Globus pallidus (tissue), 1 donor: ENCODE measurements around the gene LCORL.
A peak's percentile ranks its signal among the peaks of the same experiment; 100 is the strongest.
"Not testable (repeated sequence)": the region's sequence is repeated elsewhere in the genome, so short reads cannot be mapped to it uniquely, and the experiment has no call there.

Experiments used
- DNase-seq: peaks from one replicate; pipeline ENCODE4 v3.0.0-alpha.2; 2015; ENCODE audit warnings: low spot score

LCORL gene

DNA sequence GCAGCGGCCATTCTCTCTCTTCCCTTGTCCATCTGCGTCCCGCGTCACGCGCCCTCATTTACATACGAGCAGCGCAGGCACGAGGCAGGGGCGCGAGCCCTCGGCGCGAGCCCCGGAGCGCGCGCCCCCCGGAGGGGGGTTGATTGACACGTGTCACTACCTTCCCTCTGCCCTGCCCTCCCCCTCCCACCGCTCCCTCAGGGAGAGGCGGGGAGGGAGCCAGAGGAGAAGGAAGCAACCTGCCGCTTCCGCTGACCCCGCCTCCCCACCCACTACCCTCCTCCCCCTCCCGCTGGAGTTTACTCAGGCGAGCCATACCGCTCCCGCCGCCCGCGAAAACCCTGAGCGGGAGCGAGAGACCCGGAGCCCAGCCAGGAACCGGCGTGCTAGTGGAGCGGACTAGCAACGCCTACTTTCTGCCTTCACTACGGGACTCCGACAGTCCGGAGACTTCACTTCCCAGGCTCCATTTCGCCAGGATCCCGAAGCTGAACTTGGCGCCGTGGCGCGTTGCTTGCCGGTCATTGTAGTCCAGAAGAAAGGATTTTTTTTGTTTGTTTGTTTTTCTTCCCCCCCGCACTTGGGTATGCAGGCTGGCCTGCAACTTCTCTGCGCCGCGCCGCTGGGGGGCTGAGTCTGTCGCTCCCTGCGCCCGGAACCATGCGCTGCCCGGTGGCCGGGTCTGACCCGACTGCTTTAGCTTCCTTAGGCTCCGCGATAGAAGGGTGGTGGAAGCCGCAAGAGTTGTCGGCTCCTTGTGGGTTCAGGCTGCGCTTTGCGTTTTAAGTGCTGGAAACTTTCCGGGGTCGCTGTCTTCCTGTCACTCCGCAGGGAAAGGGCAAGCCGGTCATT, at the start of gene LCORL:
Gene LCORL, minus strand, starts transcription at position 36 of the 852 bp plus-strand sequence. Its CDS starts 4 bp downstream, at position 32.
- DNase-seq, result peak; percentile 96

DNA sequence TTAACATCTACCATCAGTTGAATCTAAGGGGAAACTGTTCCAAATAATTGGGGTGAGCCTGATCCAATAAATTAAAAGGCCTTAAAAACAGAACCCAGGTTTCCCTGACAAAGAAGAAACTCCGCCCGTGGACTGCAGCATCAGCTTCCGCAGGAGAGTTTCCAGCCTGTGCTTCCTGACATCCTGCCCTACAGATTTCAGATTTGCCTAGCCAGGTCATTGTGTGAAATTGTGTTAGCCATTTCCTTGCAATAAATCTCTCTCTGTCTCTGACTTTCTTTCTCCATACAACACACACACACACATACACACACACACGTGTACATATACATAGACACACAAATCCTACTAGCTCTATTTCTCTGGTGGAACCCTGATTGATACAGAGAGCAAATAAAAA, 48.3 kb upstream of the LCORL start:
- DNase-seq, result no peak

GRCh38 chr4:18067031-18067430, 45.5 kb upstream of the LCORL start:
- no peak for DNase-seq

GRCh38 chr4:18063079-18063478, 41.5 kb upstream of the LCORL start:
- no peak for DNase-seq

GRCh38 chr4:18057821-18058533, 36.4 kb upstream of the LCORL start:
- DNase-seq, result no peak

GRCh38 chr4:18056030-18056429, 34.5 kb upstream of the LCORL start:
- no peak for DNase-seq

DNA sequence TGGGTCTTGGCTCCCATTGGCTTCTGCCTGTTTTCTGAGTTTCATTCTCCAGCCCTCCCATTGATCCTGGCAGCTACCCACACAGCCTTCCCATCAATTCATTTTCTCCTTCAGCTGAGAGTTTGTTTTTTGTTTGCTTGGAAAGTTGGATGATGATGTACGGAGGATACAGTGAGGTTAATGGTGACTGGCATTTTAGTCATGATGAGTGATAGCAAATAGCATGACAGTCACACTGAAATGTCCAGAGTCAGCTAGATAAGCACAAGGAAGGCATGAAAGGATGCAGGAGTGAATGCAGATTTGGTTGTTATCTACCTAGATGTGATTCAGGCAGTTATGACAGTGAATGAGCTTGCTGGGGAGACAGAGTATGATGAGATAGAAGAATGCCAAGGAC, 30.6 kb upstream of the LCORL start:
- DNase-seq, result no peak

GRCh38 chr4:18051281-18051680, 29.7 kb upstream of the LCORL start:
- DNase-seq, result no peak

GRCh38 chr4:18050448-18050847, 28.9 kb upstream of the LCORL start:
- DNase-seq, result no peak

- no peak for DNase-seq
Observed at GRCh38 chr4:18049446-18049845, 27.9 kb upstream of the LCORL start.

GRCh38 chr4:18042754-18043153, 21.2 kb upstream of the LCORL start:
- DNase-seq, result no peak

DNA sequence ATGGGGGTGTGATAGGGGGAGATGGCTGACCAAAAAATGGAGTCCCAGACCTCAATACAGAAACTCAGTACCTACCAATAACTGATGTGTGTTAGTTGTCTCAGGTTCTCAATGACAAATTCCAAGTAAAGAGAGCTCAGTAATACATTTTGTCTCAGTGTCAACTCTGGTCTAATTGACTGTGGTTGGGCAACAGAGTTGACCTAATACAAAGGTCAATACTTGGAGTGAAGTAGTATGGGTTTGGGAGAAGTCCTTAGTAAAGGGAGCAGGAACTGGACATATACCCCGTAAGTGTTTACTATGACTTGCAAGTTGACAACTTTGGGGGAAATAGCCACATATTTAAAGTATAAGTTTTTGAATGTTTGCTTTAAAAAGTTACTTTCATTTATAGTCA, 20.5 kb upstream of the LCORL start:
- DNase-seq, result no peak

GRCh38 chr4:18041114-18041513, 19.6 kb upstream of the LCORL start:
- no peak for DNase-seq

GRCh38 chr4:18039113-18039512, 17.6 kb upstream of the LCORL start:
- DNase-seq, result no peak

- DNase-seq, result not testable (repeated sequence)
Observed at GRCh38 chr4:18036369-18036768, 14.8 kb upstream of the LCORL start.

DNA sequence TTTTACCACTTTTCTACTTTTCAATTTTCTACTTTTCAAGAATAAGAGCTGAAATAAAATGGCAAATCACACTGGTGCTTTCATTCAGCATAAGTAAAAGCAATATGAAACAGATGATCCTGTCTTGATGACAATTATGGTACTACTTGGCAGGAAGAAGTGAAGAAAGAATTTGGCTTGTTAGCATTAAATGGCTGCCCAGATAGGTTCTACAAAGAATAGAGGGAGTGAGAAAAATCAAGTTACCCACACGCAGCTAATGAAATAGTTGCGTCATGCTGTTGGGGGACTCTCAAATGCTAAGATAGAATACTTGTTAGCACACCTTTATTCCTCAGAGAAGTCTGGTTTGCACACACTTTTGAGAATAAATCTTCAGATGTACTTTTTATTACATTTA, 12.5 kb upstream of the LCORL start:
- DNase-seq, result no peak

- no peak for DNase-seq
Observed at GRCh38 chr4:18033111-18034085, 11.8 kb upstream of the LCORL start.

DNA sequence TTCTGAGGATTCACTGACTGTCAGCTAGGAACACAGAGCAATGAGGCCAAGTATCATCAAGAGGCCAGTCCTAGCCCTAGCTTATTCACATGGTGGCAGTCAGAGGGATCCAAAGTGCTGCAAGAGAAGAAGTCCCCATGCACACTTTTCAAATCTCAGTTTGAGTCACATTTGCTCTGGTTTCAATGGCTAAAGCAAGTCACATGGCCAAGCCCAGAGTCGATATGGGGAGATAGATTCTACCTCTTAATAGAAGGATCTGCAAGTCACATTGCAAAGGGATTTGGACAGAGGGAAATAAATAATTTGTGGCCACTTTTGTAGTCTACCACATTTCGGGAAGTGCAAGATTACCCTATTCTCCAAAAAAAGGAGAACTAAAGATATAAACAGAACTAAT, 3.7 kb upstream of the LCORL start:
- DNase-seq, result no peak

- no peak for DNase-seq
Observed at GRCh38 chr4:18022572-18023050, 1.1 kb upstream of the LCORL start.

GRCh38 chr4:18021470-18021719, 160 bp downstream of the LCORL start:
- DNase-seq, result no peak

GRCh38 chr4:18020671-18021469, 685 bp downstream of the LCORL start:
- DNase-seq, result peak; percentile 71
